Lung (tissue), 12 donors: Measurements from ENCODE around the gene A4GNT. TPM values are rescaled to one million over a fixed set of nuclear protein-coding genes. Genes with fewer than 3 reads are reported as not detected.
A peak's percentile ranks its signal among the peaks of the same experiment; 100 is the strongest.

Experiments
- ATAC-seq: fragments of 200-7000 bp; cut with Tn5 transposase; one replicate; pipeline ENCODE4 v1.9.1; 2020; ENCODE audit warnings: moderate number of reproducible peaks; ENCODE audit not compliant: insufficient read depth, low FRiP score
- DNase-seq, 3 donors: peaks; one replicate each; pipeline ENCODE4 v3.0.0-alpha.2; 2013 to 2017
- H3K27ac ChIP-seq, 2 donors: one replicate each; pipeline ENCODE4 v1.5.1; 2013; ENCODE audit warnings: mild to moderate bottlenecking in 2 of 2, moderate library complexity in 2 of 2, control low read depth in 1 of 2, inconsistent platforms in 1 of 2, low read depth in 1 of 2, low read length in 1 of 2
- H3K27me3 ChIP-seq, 3 donors: one replicate each; pipeline ENCODE4 v1.5.1; 2013; ENCODE audit warnings: low read length in 2 of 3; ENCODE audit not compliant: control insufficient read depth in 3 of 3, insufficient read depth in 3 of 3
- H3K36me3 ChIP-seq, 4 donors: one replicate each; pipeline ENCODE4 v1.5.1; 2013; ENCODE audit warnings: low read length in 4 of 4, mild to moderate bottlenecking in 1 of 4, moderate library complexity in 1 of 4; ENCODE audit not compliant: control insufficient read depth in 4 of 4, insufficient read depth in 4 of 4
- H3K4me1 ChIP-seq, 5 donors: one replicate each; pipeline ENCODE4 v1.5.1; 2013; ENCODE audit warnings: low read length in 5 of 5, mild to moderate bottlenecking in 2 of 5, moderate library complexity in 1 of 5; ENCODE audit not compliant: control insufficient read depth in 5 of 5, insufficient read depth in 5 of 5
- H3K4me3 ChIP-seq: one replicate; pipeline ENCODE4 v1.5.1; 2013; ENCODE audit warnings: mild to moderate bottlenecking, control low read depth, moderate library complexity
- H3K9ac ChIP-seq, 2 donors: one replicate each; pipeline ENCODE4 v1.5.1; 2013; ENCODE audit warnings: low read length in 2 of 2, control low read depth in 1 of 2; ENCODE audit not compliant: insufficient read depth in 1 of 2
- H3K9me3 ChIP-seq, 4 donors: one replicate each; pipeline ENCODE4 v1.5.1; 2013; ENCODE audit warnings: low read length in 3 of 4, mild to moderate bottlenecking in 1 of 4, moderate library complexity in 1 of 4; ENCODE audit not compliant: control insufficient read depth in 4 of 4, insufficient read depth in 3 of 4
- CTCF ChIP-seq: IDR thresholded peaks from 2 replicates; pipeline ENCODE4 v1.5.1; 2012; ENCODE audit warnings: mild to moderate bottlenecking; ENCODE audit errors: control extremely low read depth, extremely low read depth
- WGBS, 2 donors: extraction: QIAGEN DNeasy Blood & Tissue Kit; methylation state at CpG; one replicate each; pipeline ENCODE4 v1.1.7; 2013; 5-methylcytosine and 5-hydroxymethylcytosine counted together
- polyA plus RNA-seq, 2 donors: library from polyadenylated mRNA; stranded (reverse); fragments of 200-250 nt; gene quantifications; one replicate each; pipeline ENCODE4 v1.2.1, GENCODE V29; 2013
- total RNA-seq, 2 donors: library from RNA; depleted of rRNA in 1 of 2; stranded (reverse); fragments of >200 nt in 1 of 2; gene quantifications; one replicate each; pipeline ENCODE4 v1.2.1, GENCODE V29; 2014 to 2021
- donor health status: control.
- donor health status: control.
- donor health status: Bipolar disorder and iron deficiency.
- donor health status: healthy.
- donor health status: DM: yes; HTN: yes; CAD: no.

Gene A4GNT
- total and polyA plus RNA-seq, 4 donors = 0.06 to 0.25 TPM; not detected in 2

GRCh38 chr3:138119423-138119766 lies 12.8 kb downstream of the A4GNT start:
- Histone ChIP-seq H3K36me3 (no peaks in the 10 kb centered on the region), H3K4me1 (peaks cover 0 to 5% (median 0%) of the 10 kb centered on the region in 5 donors), H3K9me3 (no peaks in the 10 kb centered on the region), H3K27ac (no peak overlapping the region), H3K27me3 (no peaks in the 10 kb centered on the region), H3K9ac (no peak overlapping the region), H3K4me3 (no peak overlapping the region)
- DNase-seq (peak in 1 of 3 donors; percentile 15), ATAC-seq (no peak)
- TF ChIP-seq CTCF = no peak
- 71 to 78% methylated on average over 4 of the region's 4 CpGs for WGBS, 2 donors

- ATAC-seq (peak; percentile 36), DNase-seq (peak; percentile 65 to 76 (median 72))
- no peaks in the 10 kb centered on the region for H3K36me3 ChIP-seq
- WGBS, 2 donors = 35 to 37% methylated on average over 8 of the region's 8 CpGs
- H3K27me3 ChIP-seq = no peaks in the 10 kb centered on the region
- no peak overlapping the region for H3K27ac ChIP-seq
- H3K9me3 ChIP-seq = no peaks in the 10 kb centered on the region
- H3K4me1 ChIP-seq = peaks cover 0 to 8% (median 0%) of the 10 kb centered on the region in 5 donors
- no peak overlapping the region for H3K9ac ChIP-seq
- TF ChIP-seq CTCF = peak; percentile 66
- no peak overlapping the region for H3K4me3 ChIP-seq
Observed at GRCh38 chr3:138118612-138119422, 13.4 kb downstream of the A4GNT start.

- Histone ChIP-seq H3K27ac (peak within 1 kb of the TSS; percentile 92 to 93), H3K9ac (peak within 1 kb of the TSS; percentile 66 to 87), H3K27me3 (no peaks in the 10 kb centered on the region), H3K36me3 (peaks cover 0 to 3% (median 1%) of the 10 kb centered on the region in 4 donors), H3K9me3 (no peaks in the 10 kb centered on the region), H3K4me3 (peak within 1 kb of the TSS; percentile 78), H3K4me1 (peaks cover 0 to 14% (median 7%) of the 10 kb centered on the region in 5 donors)
- no peak for TF ChIP-seq CTCF
- WGBS, 2 donors = 0% methylated on average over 79 to 86 of the region's 86 CpGs
- DNase-seq = peak; percentile 84 to 89 (median 85)
- peak; percentile 96 for ATAC-seq
Observed at GRCh38 chr3:138114988-138115971, 16.9 kb downstream of the A4GNT start, which contains the start of gene DZIP1L. TSS of gene DZIP1L (minus strand) at chr3:138115608. CDS start at chr3:138103971, 11,637 bp downstream.
